ENCODE results near the gene UBN1.

The UBN1 gene

GRCh38 chr16:4862639-4863038, 15.4 kb downstream of the UBN1 start:
- TF ChIP-seq OSR1 (CRISPR knock-in tag; IDR thresholded peaks at IDR 0.05): no peak
- no peak for TF ChIP-seq SNAI2 (CRISPR knock-in tag; IDR thresholded peaks at IDR 0.05)
- no peak for TF ChIP-seq CREB5 (CRISPR knock-in tag; IDR thresholded peaks at IDR 0.05; ENCODE audit: low read depth)
- no peak for TF ChIP-seq ARNTL (CRISPR knock-in tag; IDR thresholded peaks at IDR 0.05; ENCODE audit: borderline replicate concordance, low read depth)
- no peak for TF ChIP-seq ZC3H10 (CRISPR knock-in tag; IDR thresholded peaks at IDR 0.05)
- no peak for TF ChIP-seq TOX (CRISPR knock-in tag; IDR thresholded peaks at IDR 0.05; ENCODE audit: borderline replicate concordance)
- TF ChIP-seq ZFP3 (CRISPR knock-in tag; IDR thresholded peaks at IDR 0.05): no peak
- TF ChIP-seq BACH2 (CRISPR knock-in tag; IDR thresholded peaks at IDR 0.05; ENCODE audit: borderline replicate concordance): no peak
- TF ChIP-seq POU6F1 (CRISPR knock-in tag; IDR thresholded peaks at IDR 0.05; ENCODE audit: borderline replicate concordance, low read depth): no peak
- no peak for TF ChIP-seq ZNF70 (CRISPR knock-in tag; IDR thresholded peaks at IDR 0.05)
- no peak for TF ChIP-seq TSHZ2 (CRISPR knock-in tag; IDR thresholded peaks at IDR 0.05)
- no peak for TF ChIP-seq ISL1 (CRISPR knock-in tag; IDR thresholded peaks at IDR 0.05)
- TF ChIP-seq PPARA (CRISPR knock-in tag; IDR thresholded peaks at IDR 0.05; ENCODE audit: borderline replicate concordance): no peak
- TF ChIP-seq GLIS3 (CRISPR knock-in tag; IDR thresholded peaks at IDR 0.05): no peak
- no peak for TF ChIP-seq TCF4 (CRISPR knock-in tag; IDR thresholded peaks at IDR 0.05; ENCODE audit: borderline replicate concordance)
- TF ChIP-seq ZNF565 (CRISPR knock-in tag; conservative IDR thresholded peaks at IDR 0.05; ENCODE audit: low read depth): no peak
- ATAC-seq: no peak

- ATAC-seq: no peak
- no peak for TF ChIP-seq ESRRG (CRISPR knock-in tag; IDR thresholded peaks at IDR 0.05)
- no peak for TF ChIP-seq TSHZ2 (CRISPR knock-in tag; IDR thresholded peaks at IDR 0.05)
- TF ChIP-seq ISL1 (CRISPR knock-in tag; IDR thresholded peaks at IDR 0.05): no peak
- TF ChIP-seq ZNF8 (CRISPR knock-in tag; IDR thresholded peaks at IDR 0.05): no peak
- no peak for TF ChIP-seq ZFP30 (CRISPR knock-in tag; IDR thresholded peaks at IDR 0.05)
- no peak for TF ChIP-seq GLIS3 (CRISPR knock-in tag; IDR thresholded peaks at IDR 0.05)
- TF ChIP-seq TOX (CRISPR knock-in tag; IDR thresholded peaks at IDR 0.05; ENCODE audit: borderline replicate concordance): no peak
- no peak for TF ChIP-seq PPARA (CRISPR knock-in tag; IDR thresholded peaks at IDR 0.05; ENCODE audit: borderline replicate concordance)
- no peak for TF ChIP-seq RARB (CRISPR knock-in tag; IDR thresholded peaks at IDR 0.05)
- no peak for TF ChIP-seq ZNF565 (CRISPR knock-in tag; conservative IDR thresholded peaks at IDR 0.05; ENCODE audit: low read depth)
- no peak for TF ChIP-seq CSDC2 (CRISPR knock-in tag; IDR thresholded peaks at IDR 0.05)
Measured at GRCh38 chr16:4864728-4865127, 17.4 kb downstream of the UBN1 start.

- ATAC-seq: no peak
- TF ChIP-seq TSHZ2 (CRISPR knock-in tag; IDR thresholded peaks at IDR 0.05) (no peak), RARB (CRISPR knock-in tag; IDR thresholded peaks at IDR 0.05) (no peak), SNAI2 (CRISPR knock-in tag; IDR thresholded peaks at IDR 0.05) (no peak), PATZ1 (CRISPR knock-in tag; IDR thresholded peaks at IDR 0.05; ENCODE audit: borderline replicate concordance) (no peak), ZNF565 (CRISPR knock-in tag; conservative IDR thresholded peaks at IDR 0.05; ENCODE audit: low read depth) (no peak), ISL1 (CRISPR knock-in tag; IDR thresholded peaks at IDR 0.05) (no peak), ZFP30 (CRISPR knock-in tag; IDR thresholded peaks at IDR 0.05) (no peak), BACH2 (CRISPR knock-in tag; IDR thresholded peaks at IDR 0.05; ENCODE audit: borderline replicate concordance) (no peak)
Measured at GRCh38 chr16:4865231-4865860, 18.1 kb downstream of the UBN1 start.
